Ascending aorta (tissue), 2 donors: ENCODE results near the gene ENAH. TPM values are rescaled to one million over a fixed set of nuclear protein-coding genes. Genes with fewer than 3 reads are reported as not detected.

Source experiments
- DNase-seq, 2 donors: peaks; one replicate each; pipeline ENCODE4 v3.0.0-alpha.2; 2019; ENCODE audit warnings: low spot score in 2 of 2
- H3K27ac ChIP-seq, 2 donors: fragments of 200-600 bp; sonication (generic); one replicate each; pipeline ENCODE4 v1.5.1; 2016 to 2017; ENCODE audit warnings: mild to moderate bottlenecking in 1 of 2
- H3K27me3 ChIP-seq: fragments of 200-600 bp; sonication (generic); one replicate; pipeline ENCODE4 v1.5.1; 2017
- H3K36me3 ChIP-seq, 2 donors: fragments of 200-600 bp; sonication (generic); one replicate each; pipeline ENCODE4 v1.5.1; 2016
- H3K4me1 ChIP-seq, 2 donors: fragments of 200-600 bp; sonication (generic); one replicate each; pipeline ENCODE4 v1.5.1; 2016 to 2017; ENCODE audit warnings: mild to moderate bottlenecking in 1 of 2
- H3K4me3 ChIP-seq, 2 donors: fragments of 200-600 bp; sonication (generic); one replicate each; pipeline ENCODE4 v1.5.1; 2016 to 2017; ENCODE audit warnings: mild to moderate bottlenecking in 1 of 2
- H3K9me3 ChIP-seq, 2 donors: fragments of 200-600 bp; sonication (generic); one replicate each; pipeline ENCODE4 v1.5.1; 2016
- CTCF ChIP-seq, 3 experiments: fragments of 200-600 bp in 2 of 3; fragments of 450-650 bp in 1 of 3; sonication (generic) in 2 of 3; IDR thresholded peaks; one replicate each; pipeline ENCODE4 v1.5.1; 2016 to 2019; ENCODE audit warnings: antibody characterized with exemption in 3 of 3, mild to moderate bottlenecking in 1 of 3, moderate library complexity in 1 of 3
- intact Hi-C: fragments of 100-400 bp; cut with DNase I; formaldehyde crosslinking; loops from one replicate; pipeline ENCODE4 v1.15.1; 2023
- total RNA-seq: library from RNA; depleted of rRNA; stranded (reverse); fragments of >200 nt; gene quantifications from one replicate; pipeline ENCODE4 v1.1.0, GENCODE V29; 2016

The ENAH gene
- total RNA-seq, 1 donor from 2014 or later, result 103 TPM

- H3K36me3 ChIP-seq, result no peaks in the 10 kb centered on the region
- no peaks in the 10 kb centered on the region for H3K27me3 ChIP-seq
- peaks cover 0 to 6% of the 10 kb centered on the region in 2 donors for H3K4me1 ChIP-seq
- TF ChIP-seq CTCF (IDR thresholded peaks at IDR 0.05), result no peak
- no peak overlapping the region for H3K27ac ChIP-seq
- H3K9me3 ChIP-seq, result no peaks in the 10 kb centered on the region
- no peak overlapping the region for H3K4me3 ChIP-seq
- peak in 1 of 2 donors; percentile 61 for DNase-seq
- intact Hi-C loops, result no loop called here
Measured at GRCh38 chr1:225471453-225472301, 181.2 kb downstream of the ENAH start.

- Histone ChIP-seq H3K27me3 (no peaks in the 10 kb centered on the region), H3K36me3 (no peaks in the 10 kb centered on the region), H3K9me3 (no peaks in the 10 kb centered on the region), H3K4me3 (no peak overlapping the region), H3K27ac (no peak overlapping the region), H3K4me1 (peaks cover 0 to 6% of the 10 kb centered on the region in 2 donors)
- DNase-seq, result no peak
- TF ChIP-seq CTCF (IDR thresholded peaks at IDR 0.05), result no peak
- intact Hi-C loops, result no loop called here
Measured at GRCh38 chr1:225471109-225471452, 181.8 kb downstream of the ENAH start.

- no peaks in the 10 kb centered on the region for H3K9me3 ChIP-seq
- intact Hi-C loops, result no loop called here
- DNase-seq, result peak in 1 of 2 donors; percentile 58
- no peak for TF ChIP-seq CTCF (IDR thresholded peaks at IDR 0.05)
- no peaks in the 10 kb centered on the region for H3K36me3 ChIP-seq
- no peaks in the 10 kb centered on the region for H3K27me3 ChIP-seq
- H3K4me1 ChIP-seq, result peaks cover 0 to 6% of the 10 kb centered on the region in 2 donors
- H3K4me3 ChIP-seq, result no peak overlapping the region
- no peak overlapping the region for H3K27ac ChIP-seq
Measured at GRCh38 chr1:225470211-225471108, 182.5 kb downstream of the ENAH start.

DNA sequence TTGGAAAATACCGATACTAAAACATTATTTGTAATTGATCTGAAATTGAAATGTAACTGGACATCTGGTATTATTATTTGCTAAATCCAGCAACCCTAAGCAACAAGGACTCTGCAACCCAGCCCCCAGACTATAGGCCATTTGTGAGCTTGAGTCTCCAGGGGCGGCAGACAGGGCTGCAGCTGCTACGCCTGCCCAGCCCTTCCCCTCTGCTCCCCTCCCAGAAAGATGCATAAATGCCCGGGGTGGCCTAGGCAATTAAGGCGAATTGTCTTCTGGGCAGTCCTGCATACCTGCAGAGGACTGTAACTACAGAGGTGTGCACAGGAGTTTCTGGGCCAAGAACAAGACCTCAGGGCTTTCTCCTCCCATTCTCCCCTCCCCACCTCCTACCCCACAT lies 183.9 kb downstream of the ENAH start:
- no peak for TF ChIP-seq CTCF (IDR thresholded peaks at IDR 0.05)
- Histone ChIP-seq H3K27ac (no peak overlapping the region), H3K4me1 (no peaks in the 10 kb centered on the region), H3K4me3 (no peak overlapping the region), H3K9me3 (no peaks in the 10 kb centered on the region), H3K36me3 (no peaks in the 10 kb centered on the region), H3K27me3 (no peaks in the 10 kb centered on the region)
- DNase-seq, result peak in 1 of 2 donors; percentile 45
- intact Hi-C loops, result no loop called here

DNA sequence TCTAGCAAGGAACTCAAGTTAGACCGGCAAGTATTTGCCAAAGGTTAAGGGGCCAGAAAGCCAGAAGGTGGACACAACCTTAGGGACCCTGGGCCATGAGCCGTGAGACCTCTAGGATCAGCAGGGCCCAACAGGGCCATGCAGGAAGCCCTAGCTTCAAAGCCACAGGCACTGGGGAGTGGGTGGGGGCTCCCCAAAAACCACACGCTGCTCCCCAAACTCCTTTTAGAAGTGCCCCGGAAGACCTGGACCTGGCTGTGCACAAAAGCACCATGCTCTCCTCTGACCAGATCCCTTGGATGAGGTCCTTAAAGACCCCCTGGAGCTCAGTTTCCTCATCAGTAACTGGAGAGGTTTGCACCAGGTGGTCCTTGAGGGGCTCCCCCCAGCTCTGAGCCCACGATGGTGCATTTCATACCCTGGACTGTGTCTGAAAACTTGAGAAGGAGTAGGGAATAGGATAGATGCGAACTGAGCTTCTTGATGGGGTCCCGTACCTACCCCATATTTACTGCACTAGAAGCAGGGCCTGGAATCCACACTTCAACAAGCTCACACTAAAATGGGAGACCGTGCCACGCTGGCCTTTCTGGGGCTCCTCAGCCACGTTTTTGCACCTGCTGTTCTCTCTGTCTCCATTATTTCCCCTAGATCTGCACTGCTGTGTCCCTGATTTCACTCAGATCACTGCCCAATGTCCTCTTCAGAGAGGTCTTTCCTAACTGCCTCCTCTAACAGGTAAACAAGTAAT lies 184.5 kb downstream of the ENAH start:
- H3K4me1 ChIP-seq, result no peaks in the 10 kb centered on the region
- no peaks in the 10 kb centered on the region for H3K27me3 ChIP-seq
- DNase-seq, result no peak
- H3K4me3 ChIP-seq, result no peak overlapping the region
- no peaks in the 10 kb centered on the region for H3K36me3 ChIP-seq
- no peaks in the 10 kb centered on the region for H3K9me3 ChIP-seq
- H3K27ac ChIP-seq, result peak overlapping the region in 1 of 2 donors; percentile 21
- no peak for TF ChIP-seq CTCF (IDR thresholded peaks at IDR 0.05)
- intact Hi-C loops, result no loop called here
